Thyroid gland (tissue), 4 donors: ENCODE measurements around the gene DENND1C. TPM values are rescaled to one million over a fixed set of nuclear protein-coding genes. Genes with fewer than 3 reads are reported as not detected.
A peak's percentile ranks its signal among the peaks of the same experiment; 100 is the strongest.

ENCODE experiments used
- DNase-seq, 2 donors: peaks; one replicate each; pipeline ENCODE4 v3.0.0-alpha.2; 2019
- H3K27ac ChIP-seq, 3 donors: fragments of 200-600 bp; sonication (generic); 1 replicate in 2 of 3; 2 replicates in 1 of 3; pipeline ENCODE4 v1.5.1; 2016 to 2019; ENCODE audit warnings: mild to moderate bottlenecking in 1 of 3, moderate library complexity in 1 of 3
- H3K27me3 ChIP-seq: fragments of 200-600 bp; sonication (generic); one replicate; pipeline ENCODE4 v1.5.1; 2019
- H3K36me3 ChIP-seq, 2 donors: fragments of 200-600 bp; sonication (generic); one replicate each; pipeline ENCODE4 v1.5.1; 2016 to 2019
- H3K4me1 ChIP-seq, 2 donors: fragments of 200-600 bp; sonication (generic); one replicate each; pipeline ENCODE4 v1.5.1; 2017 to 2019
- H3K4me3 ChIP-seq, 3 donors: fragments of 200-600 bp; sonication (generic); replicated peaks in 1 of 3; 1 replicate in 2 of 3; 2 replicates in 1 of 3; pipeline ENCODE4 v1.5.1; 2016; ENCODE audit warnings: mild to moderate bottlenecking in 1 of 3
- H3K9me3 ChIP-seq: fragments of 200-600 bp; sonication (generic); one replicate; pipeline ENCODE4 v1.5.1; 2017
- POLR2A ChIP-seq, 2 donors: fragments of 450-650 bp; IDR thresholded peaks; one replicate each; pipeline ENCODE4 v1.6.1; 2017; ENCODE audit warnings: antibody characterized with exemption in 2 of 2, mild to moderate bottlenecking in 2 of 2, moderate library complexity in 1 of 2
- WGBS, 2 donors: methylation state at CpG; one replicate each; pipeline ENCODE4 v1.1.5; 2017; 5-methylcytosine and 5-hydroxymethylcytosine counted together
- intact Hi-C: fragments of 100-400 bp; cut with DNase I; formaldehyde crosslinking; loops from one replicate; pipeline ENCODE4 v1.15.1; 2023
- total RNA-seq, 4 donors: library from RNA; depleted of rRNA; stranded (reverse); fragments of >200 nt; gene quantifications; one replicate each; pipeline ENCODE4 v1.2.3, GENCODE V29; 2016
- TF ChIP-seq, protein P1 (sequence below), 6 experiments: fragments of 200-600 bp in 3 of 6; fragments of 450-650 bp in 3 of 6; sonication (generic) in 3 of 6; IDR thresholded peaks; one replicate each; pipeline ENCODE4 v1.5.1; 2016 to 2019; ENCODE audit warnings: antibody characterized with exemption in 6 of 6, mild to moderate bottlenecking in 2 of 6, inconsistent platforms in 1 of 6, moderate library complexity in 1 of 6

The DENND1C gene
- total RNA-seq, 4 donors from 2014 or later = 1.3 to 2.1 (median 1.8) TPM; not detected in 1

- 92 to 94% methylated on average over 5 to 18 of the region's 18 CpGs for WGBS, 2 donors
- intact Hi-C loops = loop anchor here (10.0 kb wide), 1 partner anchor 52 kb away; the partner anchor contains the start of genes ALKBH7 and PSPN
- Histone ChIP-seq H3K27me3 (no peaks in the 10 kb centered on the region), H3K9me3 (no peaks in the 10 kb centered on the region), H3K4me3 (no peak overlapping the region), H3K27ac (no peak overlapping the region), H3K4me1 (peaks cover 12 to 21% of the 10 kb centered on the region in 2 donors), H3K36me3 (no peaks in the 10 kb centered on the region)
- TF ChIP-seq POLR2A (IDR thresholded peaks at IDR 0.05) = no peak
- TF ChIP-seq, protein P1, sequence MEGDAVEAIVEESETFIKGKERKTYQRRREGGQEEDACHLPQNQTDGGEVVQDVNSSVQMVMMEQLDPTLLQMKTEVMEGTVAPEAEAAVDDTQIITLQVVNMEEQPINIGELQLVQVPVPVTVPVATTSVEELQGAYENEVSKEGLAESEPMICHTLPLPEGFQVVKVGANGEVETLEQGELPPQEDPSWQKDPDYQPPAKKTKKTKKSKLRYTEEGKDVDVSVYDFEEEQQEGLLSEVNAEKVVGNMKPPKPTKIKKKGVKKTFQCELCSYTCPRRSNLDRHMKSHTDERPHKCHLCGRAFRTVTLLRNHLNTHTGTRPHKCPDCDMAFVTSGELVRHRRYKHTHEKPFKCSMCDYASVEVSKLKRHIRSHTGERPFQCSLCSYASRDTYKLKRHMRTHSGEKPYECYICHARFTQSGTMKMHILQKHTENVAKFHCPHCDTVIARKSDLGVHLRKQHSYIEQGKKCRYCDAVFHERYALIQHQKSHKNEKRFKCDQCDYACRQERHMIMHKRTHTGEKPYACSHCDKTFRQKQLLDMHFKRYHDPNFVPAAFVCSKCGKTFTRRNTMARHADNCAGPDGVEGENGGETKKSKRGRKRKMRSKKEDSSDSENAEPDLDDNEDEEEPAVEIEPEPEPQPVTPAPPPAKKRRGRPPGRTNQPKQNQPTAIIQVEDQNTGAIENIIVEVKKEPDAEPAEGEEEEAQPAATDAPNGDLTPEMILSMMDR (IDR thresholded peaks at IDR 0.05) = no peak
- no peak for DNase-seq
These were observed 54.5 kb downstream of the DENND1C start for GRCh38 chr19:6427131-6427530.

DNA sequence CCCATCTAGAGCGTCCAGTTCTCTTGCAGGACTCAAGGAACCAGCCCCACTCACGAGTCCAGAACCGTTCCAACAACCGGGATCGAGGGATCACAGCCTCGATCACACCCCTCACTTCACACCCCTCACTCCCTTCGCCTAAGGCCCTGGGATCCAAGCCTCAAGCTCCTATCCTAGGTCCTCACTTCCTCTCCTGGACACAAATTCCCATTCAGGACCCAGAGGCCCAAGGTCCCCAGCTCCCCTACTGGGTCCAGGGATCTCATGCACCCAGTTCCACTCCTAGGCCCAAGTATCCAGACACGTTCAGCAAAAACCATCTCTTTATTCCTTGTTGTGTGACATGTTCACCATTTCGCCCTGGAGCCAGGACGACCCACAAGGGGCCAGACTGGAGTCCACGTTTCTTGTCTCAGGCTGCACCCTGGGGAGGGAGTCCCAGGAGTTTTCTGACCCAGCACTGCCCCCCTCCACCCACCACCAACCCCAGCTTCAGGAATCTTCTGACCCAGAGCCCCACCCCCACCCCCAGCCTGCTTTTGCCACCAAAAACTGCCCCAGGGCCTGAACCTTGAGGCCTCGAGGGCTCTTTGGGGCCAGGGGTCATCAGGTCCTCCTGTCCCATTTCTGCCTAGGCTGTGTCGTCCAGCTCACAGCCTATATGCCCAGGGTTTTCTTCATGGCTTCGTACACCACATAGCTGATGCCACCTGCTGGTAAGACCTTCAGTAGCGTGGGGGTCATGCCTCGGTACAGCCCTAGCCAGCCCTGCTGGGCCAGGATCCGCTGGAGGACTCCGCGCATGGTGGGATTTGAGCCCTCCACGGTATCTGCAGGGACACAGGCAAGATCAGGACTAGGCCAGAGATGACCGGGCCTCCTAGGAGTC lies 55.6 kb downstream of the DENND1C start:
- Histone ChIP-seq H3K36me3 (peaks cover 4 to 6% of the 10 kb centered on the region in 2 donors), H3K4me1 (peaks cover 12 to 24% of the 10 kb centered on the region in 2 donors), H3K27me3 (no peaks in the 10 kb centered on the region), H3K4me3 (no peak overlapping the region), H3K27ac (peak overlapping the region; percentile 6 to 74 (median 66)), H3K9me3 (no peaks in the 10 kb centered on the region)
- 84 to 93% methylated on average over 13 to 19 of the region's 21 CpGs for WGBS, 2 donors
- TF ChIP-seq POLR2A (IDR thresholded peaks at IDR 0.05) = no peak
- TF ChIP-seq, protein P1 (IDR thresholded peaks at IDR 0.05) = no peak
- intact Hi-C loops = loop anchor here (10.0 kb wide), 1 partner anchor 51 kb away; the partner anchor contains the start of genes ALKBH7 and PSPN
- DNase-seq = no peak

DNA sequence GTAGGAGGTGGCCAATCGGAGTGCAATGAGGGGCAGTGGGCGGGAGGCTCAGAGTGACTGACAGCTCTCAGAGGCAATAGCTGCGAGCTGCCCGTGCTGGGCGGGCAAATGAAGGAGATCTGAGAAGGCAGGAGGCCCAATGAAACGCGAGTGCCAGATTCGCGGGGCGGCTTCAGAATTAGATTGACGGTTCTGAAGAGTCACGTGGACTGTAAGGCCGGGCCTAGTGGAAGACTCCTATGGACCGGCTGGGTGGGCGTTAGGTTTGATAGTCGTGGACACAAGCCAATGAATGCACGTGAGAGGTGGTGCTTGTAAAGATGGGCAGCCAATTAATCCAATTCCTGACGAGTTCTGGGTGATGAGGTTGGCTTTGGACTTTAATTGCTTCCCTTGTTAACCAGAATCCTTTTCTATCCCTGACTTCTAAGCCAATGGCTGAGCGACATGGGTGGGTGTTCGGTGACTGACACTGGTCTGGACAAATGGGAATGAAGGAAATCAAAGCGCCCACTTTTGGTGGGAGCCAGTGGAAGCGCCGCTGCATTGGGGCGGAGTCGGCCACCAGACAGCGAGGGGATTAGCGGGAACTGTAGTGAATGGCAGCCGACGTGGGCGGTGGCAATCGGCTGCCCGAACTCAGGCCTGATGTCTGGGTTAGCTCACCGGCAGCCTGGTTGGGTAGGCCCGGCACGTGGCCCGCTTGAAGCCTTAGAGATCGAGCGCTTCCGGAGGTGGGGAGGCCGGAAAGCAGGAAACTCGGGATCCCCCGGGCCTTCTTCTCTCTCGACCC lies 56.5 kb downstream of the DENND1C start:
- Histone ChIP-seq H3K27me3 (no peaks in the 10 kb centered on the region), H3K4me3 (no peak overlapping the region), H3K36me3 (peaks cover 10 to 12% of the 10 kb centered on the region in 2 donors), H3K27ac (peak overlapping the region; percentile 6 to 74 (median 66)), H3K9me3 (no peaks in the 10 kb centered on the region), H3K4me1 (peaks cover 12 to 24% of the 10 kb centered on the region in 2 donors)
- peak; percentile 100 for DNase-seq
- TF ChIP-seq, protein P1 (IDR thresholded peaks at IDR 0.05) = no peak
- peak in 1 of 2 donors; percentile 40 for TF ChIP-seq POLR2A (IDR thresholded peaks at IDR 0.05)
- intact Hi-C loops = loop anchor here (10.0 kb wide), 1 partner anchor 50 kb away; the partner anchor contains the start of genes ALKBH7 and PSPN
- 5 to 7% methylated on average over 35 to 39 of the region's 43 CpGs for WGBS, 2 donors

DNA sequence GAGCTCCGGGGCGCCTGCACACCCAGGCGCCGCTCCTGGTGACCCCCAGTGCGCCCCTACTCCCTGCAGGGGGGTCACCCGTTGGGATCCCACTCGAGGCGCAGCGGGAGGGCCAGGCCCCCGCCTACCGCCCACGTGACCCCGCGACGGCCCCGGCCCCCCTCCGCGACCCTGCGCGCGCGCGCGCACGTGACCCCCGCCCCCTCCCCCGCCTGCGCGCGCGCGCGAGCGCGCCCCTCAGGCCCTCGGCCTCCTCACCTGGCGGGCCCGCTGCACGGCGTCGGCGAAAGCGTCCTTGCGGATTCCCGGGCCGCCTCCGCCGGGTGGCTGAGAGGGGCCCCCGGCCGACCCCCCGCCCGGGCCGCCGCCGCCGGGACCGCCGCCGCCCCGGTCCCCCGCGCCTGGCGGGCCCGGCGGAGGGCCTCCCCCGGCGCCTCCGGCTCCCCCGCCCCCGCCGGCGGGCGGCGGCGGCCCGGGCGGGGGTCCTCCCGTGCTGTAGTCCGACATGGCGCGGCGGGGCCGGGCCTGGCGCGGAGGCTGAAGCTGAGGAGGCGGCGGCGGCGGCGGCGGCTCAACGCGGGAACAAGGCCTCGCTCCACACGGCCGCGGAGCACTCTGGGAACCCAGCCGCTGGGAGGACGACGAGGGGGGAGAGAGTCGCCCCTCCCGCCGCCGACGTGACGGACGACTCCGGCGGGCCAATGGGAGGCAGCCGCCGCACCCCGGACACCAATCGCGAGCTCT lies 57.2 kb downstream of the DENND1C start, which contains the start of gene KHSRP:
TSS of gene KHSRP (minus strand) at position 617 of the 744 bp plus-strand sequence. CDS start at position 507, 110 bp downstream.
- WGBS, 2 donors = 0% methylated on average over 3 of the region's 114 CpGs; no CpG with 5 or more reads in 1 of the 2 donors
- Histone ChIP-seq H3K27ac (peak within 1 kb of the TSS; percentile 6 to 74 (median 66)), H3K4me1 (peaks cover 12 to 24% of the 10 kb centered on the region in 2 donors), H3K4me3 (peak within 1 kb of the TSS; percentile 63 to 89 (median 77)), H3K36me3 (peaks cover 18 to 20% of the 10 kb centered on the region in 2 donors), H3K27me3 (no peaks in the 10 kb centered on the region), H3K9me3 (no peaks in the 10 kb centered on the region)
- DNase-seq = peak in 1 of 2 donors; percentile 21
- TF ChIP-seq, protein P1 (IDR thresholded peaks at IDR 0.05) = no peak
- peak in 1 of 2 donors; percentile 82 for TF ChIP-seq POLR2A (IDR thresholded peaks at IDR 0.05)
- intact Hi-C loops = loop anchor here (10.0 kb wide), 1 partner anchor 50 kb away; the partner anchor contains the start of genes ALKBH7 and PSPN
